Neural progenitor cell (in vitro differentiated cells): ENCODE data around the gene RERG. TPM values are rescaled to one million over a fixed set of nuclear protein-coding genes. Genes with fewer than 3 reads are reported as not detected.

Source experiments
- DNase-seq: peaks from one replicate; pipeline ENCODE4 v3.0.0-alpha.2; 2016; ENCODE audit warnings: low spot score
- H2AFZ ChIP-seq: fragments of 200-600 bp; sonication (generic); replicated peaks from 2 replicates; pipeline ENCODE4 v1.6.1; 2016; ENCODE audit warnings: antibody characterized with exemption
- H3F3A ChIP-seq: fragments of 200-600 bp; sonication (generic); 2 replicates; pipeline ENCODE4 v1.6.1; 2016; ENCODE audit warnings: antibody characterized with exemption, low read depth
- H3K27ac ChIP-seq: fragments of 200-600 bp; sonication (generic); 2 replicates; pipeline ENCODE4 v1.5.1; 2016; ENCODE audit warnings: mild to moderate bottlenecking
- H3K27me3 ChIP-seq: fragments of 200-600 bp; sonication (generic); 2 replicates; pipeline ENCODE4 v1.6.1; 2016; ENCODE audit warnings: mild to moderate bottlenecking, moderate library complexity
- H3K36me3 ChIP-seq: fragments of 200-600 bp; sonication (generic); 2 replicates; pipeline ENCODE4 v1.5.1; 2016
- H3K4me1 ChIP-seq: fragments of 200-600 bp; sonication (generic); 2 replicates; pipeline ENCODE4 v1.6.1; 2016; ENCODE audit warnings: mixed run types
- H3K4me2 ChIP-seq: fragments of 200-600 bp; sonication (generic); 2 replicates; pipeline ENCODE4 v1.6.1; 2016
- H3K4me3 ChIP-seq: fragments of 200-600 bp; sonication (generic); 2 replicates; pipeline ENCODE4 v1.5.1; 2016
- H3K79me2 ChIP-seq: fragments of 200-600 bp; sonication (generic); 2 replicates; pipeline ENCODE4 v1.6.1; 2016; ENCODE audit warnings: low read depth
- H3K9ac ChIP-seq: fragments of 200-600 bp; sonication (generic); 2 replicates; pipeline ENCODE4 v1.6.1; 2016
- H3K9me3 ChIP-seq: fragments of 200-600 bp; sonication (generic); 2 replicates; pipeline ENCODE4 v1.5.1; 2016; ENCODE audit warnings: low read depth
- H4K20me1 ChIP-seq: fragments of 200-600 bp; sonication (generic); 2 replicates; pipeline ENCODE4 v1.6.1; 2016; ENCODE audit warnings: low read depth
- H3K27ac Mint-ChIP-seq: 3 replicates; pipeline ENCODE4 v1.8.0; 2021; ENCODE audit warnings: mixed read lengths
- H3K27me3 Mint-ChIP-seq: 2 replicates; pipeline ENCODE4 v1.8.0; 2022; ENCODE audit warnings: low read depth, mild to moderate bottlenecking, inconsistent platforms, moderate library complexity, mixed read lengths; ENCODE audit not compliant: insufficient read depth
- H3K36me3 Mint-ChIP-seq: 3 replicates; pipeline ENCODE4 v1.8.0; 2021; ENCODE audit warnings: mixed read lengths
- H3K4me1 Mint-ChIP-seq: 3 replicates; pipeline ENCODE4 v1.8.0; 2021; ENCODE audit warnings: mixed read lengths
- H3K4me3 Mint-ChIP-seq: 3 replicates; pipeline ENCODE4 v1.8.0; 2021; ENCODE audit warnings: mild to moderate bottlenecking, moderate library complexity, mixed read lengths
- H3K9me3 Mint-ChIP-seq: 3 replicates; pipeline ENCODE4 v1.8.0; 2020; ENCODE audit warnings: mixed read lengths
- CTCF ChIP-seq: fragments of 200-600 bp; sonication (generic); IDR thresholded peaks from 2 replicates; pipeline ENCODE4 v1.5.1; 2017; ENCODE audit warnings: antibody characterized with exemption, mild to moderate bottlenecking
- EZH2 ChIP-seq: fragments of 200-600 bp; sonication (generic); IDR thresholded peaks from 2 replicates; pipeline ENCODE4 v1.6.1; 2017; ENCODE audit warnings: antibody characterized with exemption, mild to moderate bottlenecking, moderate library complexity
- EZH2phosphoT487 ChIP-seq: fragments of 200-600 bp; sonication (generic); IDR thresholded peaks from 2 replicates; pipeline ENCODE4 v1.6.1; 2017; ENCODE audit warnings: antibody characterized with exemption
- total RNA-seq: library from RNA; depleted of rRNA; stranded (reverse); fragments of >200 nt; gene quantifications from 2 replicates; pipeline ENCODE4 v1.2.3, GENCODE V29; 2015; ENCODE audit warnings: low replicate concordance

RERG gene
- total RNA-seq, 1 donor from 2014 or later, result 0.06 TPM

GRCh38 chr12:15194456-15195368 is 26.5 kb downstream of the RERG start:
- Histone ChIP-seq H3K4me2 (no peak overlapping the region), H3K9ac (no peak overlapping the region), H2AFZ (no peak overlapping the region), H3K27me3 (no peaks in the 10 kb centered on the region), H3K79me2 (no peaks in the 10 kb centered on the region), H3K36me3 (no peaks in the 10 kb centered on the region), H3K27ac (no peak overlapping the region), H3K9me3 (no peaks in the 10 kb centered on the region), H4K20me1 (no peaks in the 10 kb centered on the region), H3F3A (no peaks in the 10 kb centered on the region), H3K4me3 (no peak overlapping the region), H3K4me1 (no peaks in the 10 kb centered on the region)
- TF ChIP-seq EZH2, result no peak
- TF ChIP-seq EZH2phosphoT487, result no peak
- TF ChIP-seq CTCF, result no peak
- H3K27me3 Mint-ChIP-seq, result peaks cover 2% of the 10 kb centered on the region
- H3K36me3 Mint-ChIP-seq, result no peaks in the 10 kb centered on the region
- DNase-seq, result no peak
- peaks cover 8% of the 10 kb centered on the region for H3K4me1 Mint-ChIP-seq
- H3K27ac Mint-ChIP-seq, result no peak overlapping the region
- no peaks in the 10 kb centered on the region for H3K9me3 Mint-ChIP-seq
- H3K4me3 Mint-ChIP-seq, result no peak overlapping the region

- Histone ChIP-seq H3K27ac (no peak overlapping the region), H3K9ac (no peak overlapping the region), H3K9me3 (no peaks in the 10 kb centered on the region), H3K4me3 (no peak overlapping the region), H2AFZ (no peak overlapping the region), H3K4me1 (no peaks in the 10 kb centered on the region), H3K4me2 (no peak overlapping the region), H4K20me1 (no peaks in the 10 kb centered on the region), H3F3A (no peaks in the 10 kb centered on the region), H3K36me3 (no peaks in the 10 kb centered on the region), H3K27me3 (no peaks in the 10 kb centered on the region), H3K79me2 (no peaks in the 10 kb centered on the region)
- H3K9me3 Mint-ChIP-seq, result no peaks in the 10 kb centered on the region
- DNase-seq, result no peak
- H3K4me3 Mint-ChIP-seq, result no peak overlapping the region
- no peaks in the 10 kb centered on the region for H3K36me3 Mint-ChIP-seq
- peaks cover 2% of the 10 kb centered on the region for H3K27me3 Mint-ChIP-seq
- TF ChIP-seq EZH2phosphoT487 (no peak), CTCF (no peak), EZH2 (no peak)
- peaks cover 8% of the 10 kb centered on the region for H3K4me1 Mint-ChIP-seq
- H3K27ac Mint-ChIP-seq, result no peak overlapping the region
Measured at GRCh38 chr12:15193946-15194345, 27.3 kb downstream of the RERG start.

- Histone ChIP-seq H3F3A (no peaks in the 10 kb centered on the region), H4K20me1 (no peaks in the 10 kb centered on the region), H3K9ac (no peak overlapping the region), H2AFZ (no peak overlapping the region), H3K27me3 (no peaks in the 10 kb centered on the region), H3K4me2 (no peak overlapping the region), H3K79me2 (no peaks in the 10 kb centered on the region), H3K9me3 (no peaks in the 10 kb centered on the region), H3K4me1 (no peaks in the 10 kb centered on the region), H3K27ac (no peak overlapping the region), H3K36me3 (no peaks in the 10 kb centered on the region), H3K4me3 (no peak overlapping the region)
- Mint-ChIP-seq H3K27me3 (peaks cover 2% of the 10 kb centered on the region), H3K9me3 (no peaks in the 10 kb centered on the region), H3K36me3 (no peaks in the 10 kb centered on the region), H3K27ac (no peak overlapping the region), H3K4me3 (no peak overlapping the region), H3K4me1 (peaks cover 8% of the 10 kb centered on the region)
- DNase-seq, result no peak
- TF ChIP-seq EZH2, result no peak
- TF ChIP-seq CTCF, result no peak
- TF ChIP-seq EZH2phosphoT487, result no peak
Measured at GRCh38 chr12:15192720-15193119, 28.5 kb downstream of the RERG start.
